Kidney (tissue), 14 donors: ENCODE results near the gene PLCB2. TPM values are rescaled to one million over a fixed set of nuclear protein-coding genes. Genes with fewer than 3 reads are reported as not detected.

ENCODE experiments used
- DNase-seq, 5 donors: peaks; one replicate each; pipeline ENCODE4 v3.0.0-alpha.2; 2013 to 2020
- FAIRE-seq: peaks from 2 replicates; lab custom pipeline; 2012; peaks lifted over from hg19 to GRCh38; lab: Jason Lieb, UNC
- H3K27ac ChIP-seq, 2 donors: one replicate each; pipeline ENCODE4 v1.7.0; 2013; ENCODE audit warnings: low read depth in 2 of 2, low read length in 2 of 2, inconsistent platforms in 1 of 2
- H3K27me3 ChIP-seq: one replicate; pipeline ENCODE4 v1.7.1; 2013; ENCODE audit warnings: low read length, inconsistent platforms; ENCODE audit not compliant: control insufficient read depth, insufficient read depth
- H3K36me3 ChIP-seq, 3 donors: one replicate each; pipeline versions ENCODE4 v1.7.0 to v1.7.1; 2013; ENCODE audit warnings: low read length in 3 of 3, control low read depth in 1 of 3, inconsistent platforms in 1 of 3; ENCODE audit not compliant: insufficient read depth in 3 of 3, control insufficient read depth in 2 of 3
- H3K4me1 ChIP-seq, 3 donors: one replicate each; pipeline versions ENCODE4 v1.7.0 to v1.7.1; 2013; ENCODE audit warnings: low read length in 3 of 3, inconsistent platforms in 1 of 3, low read depth in 1 of 3; ENCODE audit not compliant: control insufficient read depth in 2 of 3, insufficient read depth in 2 of 3
- H3K4me3 ChIP-seq, 3 donors: one replicate each; pipeline versions ENCODE4 v1.7.0 to v1.8.1; 2013; ENCODE audit warnings: low read length in 3 of 3, control low read depth in 1 of 3, inconsistent platforms in 1 of 3
- H3K9ac ChIP-seq, 3 donors: one replicate each; pipeline versions ENCODE4 v1.7.0 to v1.7.1; 2013; ENCODE audit warnings: low read length in 3 of 3, control low read depth in 1 of 3, inconsistent platforms in 1 of 3
- H3K9me3 ChIP-seq, 3 donors: one replicate each; pipeline versions ENCODE4 v1.7.0 to v1.7.1; 2013; ENCODE audit warnings: low read length in 3 of 3, control low read depth in 1 of 3, inconsistent platforms in 1 of 3; ENCODE audit not compliant: control insufficient read depth in 2 of 3, insufficient read depth in 1 of 3
- CTCF ChIP-seq: IDR thresholded peaks from 3 replicates; pipeline ENCODE4 v1.5.1; 2012; ENCODE audit warnings: mild to moderate bottlenecking, moderate library complexity, borderline replicate concordance; ENCODE audit not compliant: insufficient read depth; ENCODE audit errors: extremely low read depth
- intact Hi-C: fragments of 100-400 bp; cut with DNase I; formaldehyde crosslinking; loops from one replicate; pipeline ENCODE4 v1.11.1; 2022
- polyA plus RNA-seq: library from polyadenylated mRNA; stranded (reverse); fragments of 350-450 nt; fragmentation: Illumina TruSeq; extraction: RNeasy Lipid Tissue Mini Kit (QIAGEN cat#74804); gene quantifications from one replicate; pipeline ENCODE4 v1.2.3, GENCODE V29; 2014; ENCODE audit warnings: low read depth, low replicate concordance; ENCODE audit not compliant: insufficient read depth
- total RNA-seq: library from RNA; stranded (reverse); fragmentation: NEBNext Ultra II Directional; extraction: Animal tissue kit (Norgen Biotek cat#: 25700); gene quantifications from one replicate; pipeline ENCODE4 v1.2.1, GENCODE V29; 2021
- donor health status: control.
- donor health status: control.
- donor health status: control.
- donor health status: control.
- donor health status: control.
- donor health status: DM: yes; HTN: yes; CAD: no.
- donor health status: Normal renal cell carcinoma (clear cell type).

The PLCB2 gene
- total and polyA plus RNA-seq, 2 donors from 2014 or later = 4.4 to 37.2 TPM

GRCh38 chr15:40278026-40278425 lies 29.7 kb downstream of the PLCB2 start:
- peaks cover 0 to 11% (median 0%) of the 10 kb centered on the region in 3 donors for H3K4me1 ChIP-seq
- H3K4me3 ChIP-seq = no peak overlapping the region
- no peaks in the 10 kb centered on the region for H3K9me3 ChIP-seq
- no peak for TF ChIP-seq CTCF
- intact Hi-C loops = loop anchor here (10.0 kb wide), 1 partner anchor 147 kb away; no protein-coding TSS in a partner anchor
- H3K27me3 ChIP-seq = peaks cover 18% of the 10 kb centered on the region
- no peak overlapping the region for H3K9ac ChIP-seq
- no peaks in the 10 kb centered on the region for H3K36me3 ChIP-seq
- H3K27ac ChIP-seq = no peak overlapping the region
- no peak for FAIRE-seq
- no peak for DNase-seq

GRCh38 chr15:40277471-40277870 lies 30.3 kb downstream of the PLCB2 start:
- Histone ChIP-seq H3K36me3 (no peaks in the 10 kb centered on the region), H3K4me1 (peaks cover 0 to 9% (median 0%) of the 10 kb centered on the region in 3 donors), H3K27ac (no peak overlapping the region), H3K9me3 (no peaks in the 10 kb centered on the region), H3K4me3 (no peak overlapping the region), H3K9ac (no peak overlapping the region), H3K27me3 (peaks cover 18% of the 10 kb centered on the region)
- FAIRE-seq (no peak), DNase-seq (no peak)
- TF ChIP-seq CTCF = no peak
- intact Hi-C loops = loop anchor here (10.0 kb wide), 1 partner anchor 147 kb away; no protein-coding TSS in a partner anchor

DNA sequence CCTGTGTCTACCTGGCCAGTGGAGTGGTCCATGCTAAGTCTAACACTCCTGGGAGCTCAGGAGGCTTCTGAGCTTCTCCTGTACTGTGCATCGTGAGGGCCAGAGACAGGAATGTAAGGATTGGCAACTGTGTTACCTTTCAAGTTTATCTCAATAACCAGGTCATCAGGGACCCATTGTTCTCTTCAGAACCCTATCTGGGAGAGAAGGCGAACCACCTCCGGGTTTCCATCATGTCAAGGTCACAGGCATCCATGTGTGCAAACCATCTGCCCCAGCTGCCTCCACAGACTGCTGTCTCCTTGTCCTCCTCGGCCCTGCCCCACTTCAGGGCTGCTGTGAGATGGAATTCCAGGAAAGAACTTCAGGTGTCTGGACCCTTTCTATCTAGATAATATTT lies 30.8 kb downstream of the PLCB2 start:
- Histone ChIP-seq H3K27ac (no peak overlapping the region), H3K27me3 (peaks cover 18% of the 10 kb centered on the region), H3K9ac (no peak overlapping the region), H3K4me3 (no peak overlapping the region), H3K36me3 (no peaks in the 10 kb centered on the region), H3K9me3 (no peaks in the 10 kb centered on the region), H3K4me1 (peaks cover 0 to 4% (median 0%) of the 10 kb centered on the region in 3 donors)
- no peak for FAIRE-seq
- DNase-seq = no peak
- TF ChIP-seq CTCF = no peak
- intact Hi-C loops = loop anchor here (10.0 kb wide), 1 partner anchor 148 kb away; no protein-coding TSS in a partner anchor

DNA sequence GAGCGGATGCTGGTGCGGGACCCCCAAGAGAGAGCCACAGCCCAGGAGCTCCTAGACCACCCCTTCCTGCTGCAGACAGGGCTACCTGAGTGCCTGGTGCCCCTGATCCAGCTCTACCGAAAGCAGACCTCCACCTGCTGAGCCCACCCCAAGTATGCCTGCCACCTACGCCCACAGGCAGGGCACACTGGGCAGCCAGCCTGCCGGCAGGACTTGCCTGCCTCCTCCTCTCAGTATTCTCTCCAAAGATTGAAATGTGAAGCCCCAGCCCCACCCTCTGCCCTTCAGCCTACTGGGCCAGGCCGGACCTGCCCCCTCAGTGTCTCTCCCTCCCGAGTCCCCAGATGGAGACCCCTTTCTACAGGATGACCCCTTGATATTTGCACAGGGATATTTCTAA lies 31.8 kb downstream of the PLCB2 start:
- Histone ChIP-seq H3K9me3 (no peaks in the 10 kb centered on the region), H3K27ac (no peak overlapping the region), H3K4me1 (peaks cover 0 to 3% (median 0%) of the 10 kb centered on the region in 3 donors), H3K4me3 (no peak overlapping the region), H3K27me3 (peaks cover 14% of the 10 kb centered on the region), H3K36me3 (no peaks in the 10 kb centered on the region), H3K9ac (no peak overlapping the region)
- TF ChIP-seq CTCF = no peak
- FAIRE-seq (no peak), DNase-seq (no peak)
- intact Hi-C loops = loop anchor here (10.0 kb wide), 1 partner anchor 149 kb away; no protein-coding TSS in a partner anchor
